MM.1S (cell line): ENCODE data around the gene CRTC3.

Source experiments
- CTCF ChIP-seq: fragments of 300-600 bp; sonication (generic); IDR thresholded peaks from 2 replicates; pipeline ENCODE4 v1.5.1; 2016; ENCODE audit warnings: antibody characterized with exemption, low read length, mixed read lengths
- EZH2 ChIP-seq: fragments of 300-600 bp; sonication (generic); optimal IDR thresholded peaks from 2 replicates; pipeline ENCODE3; 2017; ENCODE audit warnings: low read depth, mild to moderate bottlenecking, antibody characterized with exemption, low read length, mixed read lengths
- EZH2phosphoT487 ChIP-seq: fragments of 300-600 bp; sonication (generic); IDR thresholded peaks from 2 replicates; pipeline ENCODE4 v1.6.1; 2018; ENCODE audit warnings: antibody characterized with exemption, low read length

- TF ChIP-seq CTCF (no peak), EZH2phosphoT487 (no peak), EZH2 (no peak)
Observed at GRCh38 chr15:90585863-90586262, 56.1 kb downstream of the CRTC3 start.
